M059J (cell line): Measurements from ENCODE around the gene ETV6. TPM values are rescaled to one million over a fixed set of nuclear protein-coding genes. Genes with fewer than 3 reads are reported as not detected.
"Not testable (repeated sequence)": the region's sequence is repeated elsewhere in the genome, so short reads cannot be mapped to it uniquely, and the experiment has no call there.

Source experiments
- DNase-seq: peaks from one replicate; pipeline ENCODE4 v3.0.0-alpha.2; 2012; ENCODE audit warnings: low read depth
- total RNA-seq: library from RNA; depleted of rRNA; stranded (reverse); fragments of >200 nt; shearing (Covaris generic); gene quantifications from 2 replicates; pipeline ENCODE4 v1.2.3, GENCODE V29; 2014

Gene ETV6
- total RNA-seq, 1 experiment from 2014 or later: 11.5 TPM

- DNase-seq: no peak
Observed at GRCh38 chr12:11667171-11667570, 17.7 kb downstream of the ETV6 start.

GRCh38 chr12:11668611-11669010 is 19.1 kb downstream of the ETV6 start:
- DNase-seq: no peak

- no peak for DNase-seq
Observed at GRCh38 chr12:11669348-11669747, 19.9 kb downstream of the ETV6 start.

- no peak for DNase-seq
Observed at GRCh38 chr12:11672256-11673191, 23.1 kb downstream of the ETV6 start.

- no peak for DNase-seq
Observed at GRCh38 chr12:11673666-11674461, 24.4 kb downstream of the ETV6 start.

- no peak for DNase-seq
Observed at GRCh38 chr12:11674894-11675390, 25.5 kb downstream of the ETV6 start.

- DNase-seq: no peak
Observed at GRCh38 chr12:11676052-11676451, 26.6 kb downstream of the ETV6 start.

- DNase-seq: no peak
Observed at GRCh38 chr12:11677093-11677492, 27.6 kb downstream of the ETV6 start.

GRCh38 chr12:11677752-11678151 is 28.3 kb downstream of the ETV6 start:
- no peak for DNase-seq

GRCh38 chr12:11678781-11679180 is 29.3 kb downstream of the ETV6 start:
- no peak for DNase-seq

- DNase-seq: no peak
Observed at GRCh38 chr12:11681207-11681606, 31.7 kb downstream of the ETV6 start.

- not testable (repeated sequence) for DNase-seq
Observed at GRCh38 chr12:11681695-11682094, 32.2 kb downstream of the ETV6 start.

GRCh38 chr12:11684393-11684792 is 34.9 kb downstream of the ETV6 start:
- DNase-seq: no peak

GRCh38 chr12:11684811-11685210 is 35.3 kb downstream of the ETV6 start:
- no peak for DNase-seq

GRCh38 chr12:11685316-11685715 is 35.8 kb downstream of the ETV6 start:
- no peak for DNase-seq

- DNase-seq: no peak
Observed at GRCh38 chr12:11685716-11686115, 36.2 kb downstream of the ETV6 start.

GRCh38 chr12:11686120-11686519 is 36.6 kb downstream of the ETV6 start:
- DNase-seq: no peak

GRCh38 chr12:11687528-11687927 is 38.1 kb downstream of the ETV6 start:
- DNase-seq: no peak

GRCh38 chr12:11688379-11688778 is 38.9 kb downstream of the ETV6 start:
- DNase-seq: no peak

- DNase-seq: no peak
Observed at GRCh38 chr12:11688831-11689230, 39.4 kb downstream of the ETV6 start.

GRCh38 chr12:11689591-11690186 is 40.2 kb downstream of the ETV6 start:
- DNase-seq: peak; percentile 10

GRCh38 chr12:11693067-11693466 is 43.6 kb downstream of the ETV6 start:
- DNase-seq: no peak
